ENCODE data around the gene WIZ.
"Not testable (repeated sequence)": the region's sequence is repeated elsewhere in the genome, so short reads cannot be mapped to it uniquely, and the experiment has no call there.

WIZ gene

GRCh38 chr19:15473821-15474220 lies 24.1 kb upstream of the WIZ start:
- H3K27ac ChIP-seq (ENCODE audit: insufficient read depth in 1 of 2, low read depth in 1 of 2, low read length in 2 of 2, poor library complexity in 1 of 2, severe bottlenecking in 2 of 2); H3K36me3 ChIP-seq (ENCODE audit: control insufficient read depth in 4 of 4, insufficient read depth in 4 of 4, low read length in 3 of 4); DNase-seq; H3K9me3 ChIP-seq (ENCODE audit: control extremely low read depth in 1 of 5, control insufficient read depth in 4 of 5, insufficient read depth in 2 of 5, low read depth in 1 of 5, low read length in 4 of 5); H3K4me3 ChIP-seq (ENCODE audit: control insufficient read depth in 1 of 7, extremely low read depth in 1 of 7, insufficient read depth in 4 of 7, low read depth in 2 of 7, low read length in 6 of 7); POLR2A ChIA-PET; H3K27me3 ChIP-seq (replicated peaks in 2 of 5; ENCODE audit: control insufficient read depth in 4 of 5, insufficient read depth in 5 of 5, low read length in 4 of 5): not testable (repeated sequence)
- WGBS (ENCODE audit: insufficient coverage): no CpG with 5 or more reads among the region's 4 CpGs
- peaks cover 0 to 27% (median 21%) of the 10 kb centered on the region in 4 experiments for H3K4me1 ChIP-seq (ENCODE audit: control extremely low read depth in 1 of 4, control insufficient read depth in 4 of 4, insufficient read depth in 4 of 4, low read length in 3 of 4)
- CTCF ChIA-PET: interaction anchor here (1.1 to 8.8 kb wide), 2 partner anchors 10 to 79 kb away, joined by 3 to 76 read pairs; partner anchors contain the start of gene RASAL3

DNA sequence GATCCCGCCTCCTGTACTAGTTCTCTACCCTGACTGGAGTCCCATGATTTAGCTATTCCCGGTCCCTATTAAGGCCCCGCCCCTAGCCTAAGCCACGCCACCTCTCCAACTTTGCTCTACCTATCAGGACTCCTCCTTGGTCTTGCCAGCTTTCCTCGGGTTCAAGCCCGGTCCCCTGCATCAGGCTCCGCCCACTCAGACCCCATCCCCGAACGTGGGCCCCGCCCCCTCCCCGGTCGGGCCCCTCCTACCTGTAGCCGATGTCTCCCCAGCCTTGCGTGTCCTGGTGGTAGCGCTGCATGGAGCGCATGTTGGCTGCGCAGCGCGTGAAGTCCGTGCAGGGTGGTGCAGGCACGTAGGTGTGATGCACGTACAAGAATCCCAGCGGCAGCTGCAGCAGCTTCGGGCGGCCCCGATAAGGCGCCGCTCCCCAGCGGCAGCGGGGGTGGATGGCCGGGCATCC lies 21.9 kb upstream of the WIZ start:
- no peaks in the 10 kb centered on the region for H3K36me3 ChIP-seq (ENCODE audit: control insufficient read depth in 4 of 4, insufficient read depth in 4 of 4, low read length in 3 of 4)
- peaks cover 4 to 46% (median 41%) of the 10 kb centered on the region in 4 experiments for H3K4me1 ChIP-seq (ENCODE audit: control extremely low read depth in 1 of 4, control insufficient read depth in 4 of 4, insufficient read depth in 4 of 4, low read length in 3 of 4)
- no peak overlapping the region for H3K4me3 ChIP-seq (ENCODE audit: control insufficient read depth in 1 of 7, extremely low read depth in 1 of 7, insufficient read depth in 4 of 7, low read depth in 2 of 7, low read length in 6 of 7)
- peaks cover 0 to 8% (median 4%) of the 10 kb centered on the region in 5 experiments for H3K9me3 ChIP-seq (ENCODE audit: control extremely low read depth in 1 of 5, control insufficient read depth in 4 of 5, insufficient read depth in 2 of 5, low read depth in 1 of 5, low read length in 4 of 5)
- DNase-seq: no peak
- ChIA-PET CTCF (interaction anchor here (0.9 to 3.5 kb wide), 2 partner anchors 8 to 84 kb away, joined by 3 to 15 read pairs; partner anchors contain the start of gene PGLYRP2), POLR2A (no interaction called here)
- no peak overlapping the region for H3K27ac ChIP-seq (ENCODE audit: insufficient read depth in 1 of 2, low read depth in 1 of 2, low read length in 2 of 2, poor library complexity in 1 of 2, severe bottlenecking in 2 of 2)
- WGBS (ENCODE audit: insufficient coverage): 81% methylated on average over 28 of the region's 31 CpGs
- H3K27me3 ChIP-seq (replicated peaks in 2 of 5; ENCODE audit: control insufficient read depth in 4 of 5, insufficient read depth in 5 of 5, low read length in 4 of 5): no peaks in the 10 kb centered on the region

GRCh38 chr19:15469513-15470297 lies 19.9 kb upstream of the WIZ start:
- Histone ChIP-seq H3K27ac (ENCODE audit: insufficient read depth in 1 of 2, low read depth in 1 of 2, low read length in 2 of 2, poor library complexity in 1 of 2, severe bottlenecking in 2 of 2) (no peak overlapping the region), H3K4me3 (ENCODE audit: control insufficient read depth in 1 of 7, extremely low read depth in 1 of 7, insufficient read depth in 4 of 7, low read depth in 2 of 7, low read length in 6 of 7) (peak overlapping the region; percentile 40 to 80 (median 55)), H3K4me1 (ENCODE audit: control extremely low read depth in 1 of 4, control insufficient read depth in 4 of 4, insufficient read depth in 4 of 4, low read length in 3 of 4) (peaks cover 15 to 55% (median 51%) of the 10 kb centered on the region in 4 experiments), H3K36me3 (ENCODE audit: control insufficient read depth in 4 of 4, insufficient read depth in 4 of 4, low read length in 3 of 4) (no peaks in the 10 kb centered on the region), H3K27me3 (replicated peaks in 2 of 5; ENCODE audit: control insufficient read depth in 4 of 5, insufficient read depth in 5 of 5, low read length in 4 of 5) (no peaks in the 10 kb centered on the region), H3K9me3 (ENCODE audit: control extremely low read depth in 1 of 5, control insufficient read depth in 4 of 5, insufficient read depth in 2 of 5, low read depth in 1 of 5, low read length in 4 of 5) (no peaks in the 10 kb centered on the region)
- under 1% methylated on average over 62 of the region's 65 CpGs for WGBS (ENCODE audit: insufficient coverage)
- ChIA-PET POLR2A (interaction anchor here (0.6 to 2.5 kb wide), 6 partner anchors 10 to 1577 kb away, joined by 3 to 8 read pairs (median 4); partner anchors contain the start of gene AKAP8L), CTCF (interaction anchor here (0.7 to 3.5 kb wide), 8 partner anchors 10 to 86 kb away, joined by 3 to 15 read pairs (median 5); partner anchors contain the start of gene PGLYRP2)
- peak; percentile 68 to 89 (median 88) for DNase-seq

- H3K4me1 ChIP-seq (ENCODE audit: control extremely low read depth in 1 of 4, control insufficient read depth in 4 of 4, insufficient read depth in 4 of 4, low read length in 3 of 4): peaks cover 17 to 60% (median 57%) of the 10 kb centered on the region in 4 experiments
- CTCF ChIA-PET: interaction anchor here (1.4 to 3.5 kb wide), 8 partner anchors 9 to 92 kb away, joined by 4 to 15 read pairs (median 5); partner anchors contain the start of gene PGLYRP2
- peak in 1 of 3 donors; percentile 16 for DNase-seq
- POLR2A ChIA-PET: interaction anchor here (0.5 to 2.5 kb wide), 5 partner anchors 10 to 50 kb away, joined by 3 to 8 read pairs (median 4); partner anchors contain the start of gene AKAP8L
- no peaks in the 10 kb centered on the region for H3K9me3 ChIP-seq (ENCODE audit: control extremely low read depth in 1 of 5, control insufficient read depth in 4 of 5, insufficient read depth in 2 of 5, low read depth in 1 of 5, low read length in 4 of 5)
- no peak overlapping the region for H3K27ac ChIP-seq (ENCODE audit: insufficient read depth in 1 of 2, low read depth in 1 of 2, low read length in 2 of 2, poor library complexity in 1 of 2, severe bottlenecking in 2 of 2)
- no peaks in the 10 kb centered on the region for H3K36me3 ChIP-seq (ENCODE audit: control insufficient read depth in 4 of 4, insufficient read depth in 4 of 4, low read length in 3 of 4)
- H3K4me3 ChIP-seq (ENCODE audit: control insufficient read depth in 1 of 7, extremely low read depth in 1 of 7, insufficient read depth in 4 of 7, low read depth in 2 of 7, low read length in 6 of 7): peak overlapping the region in 5 of 7 experiments; percentile 5 to 80 (median 70)
- WGBS (ENCODE audit: insufficient coverage): 43% methylated on average over 12 of the region's 12 CpGs
- H3K27me3 ChIP-seq (replicated peaks in 2 of 5; ENCODE audit: control insufficient read depth in 4 of 5, insufficient read depth in 5 of 5, low read length in 4 of 5): no peaks in the 10 kb centered on the region
These were observed 19.1 kb upstream of the WIZ start for GRCh38 chr19:15468675-15469512.

GRCh38 chr19:15467734-15468214 lies 18.0 kb upstream of the WIZ start:
- Histone ChIP-seq H3K4me3 (ENCODE audit: control insufficient read depth in 1 of 7, extremely low read depth in 1 of 7, insufficient read depth in 4 of 7, low read depth in 2 of 7, low read length in 6 of 7) (no peak overlapping the region), H3K27ac (ENCODE audit: insufficient read depth in 1 of 2, low read depth in 1 of 2, low read length in 2 of 2, poor library complexity in 1 of 2, severe bottlenecking in 2 of 2) (no peak overlapping the region), H3K9me3 (ENCODE audit: control extremely low read depth in 1 of 5, control insufficient read depth in 4 of 5, insufficient read depth in 2 of 5, low read depth in 1 of 5, low read length in 4 of 5) (no peaks in the 10 kb centered on the region), H3K27me3 (replicated peaks in 2 of 5; ENCODE audit: control insufficient read depth in 4 of 5, insufficient read depth in 5 of 5, low read length in 4 of 5) (no peaks in the 10 kb centered on the region), H3K4me1 (ENCODE audit: control extremely low read depth in 1 of 4, control insufficient read depth in 4 of 4, insufficient read depth in 4 of 4, low read length in 3 of 4) (peaks cover 24 to 71% (median 68%) of the 10 kb centered on the region in 4 experiments), H3K36me3 (ENCODE audit: control insufficient read depth in 4 of 4, insufficient read depth in 4 of 4, low read length in 3 of 4) (no peaks in the 10 kb centered on the region)
- DNase-seq: peak in 1 of 3 donors; percentile 19
- POLR2A ChIA-PET: interaction anchor here (1.2 to 2.4 kb wide), 5 partner anchors 9 to 49 kb away, joined by 4 to 16 read pairs (median 5); partner anchors contain the start of gene AKAP8L
- 78% methylated on average over 6 of the region's 6 CpGs for WGBS (ENCODE audit: insufficient coverage)
- CTCF ChIA-PET: interaction anchor here (0.8 to 5.6 kb wide), 13 partner anchors 8 to 93 kb away, joined by 3 to 29 read pairs (median 4); partner anchors contain the start of genes AKAP8L and PGLYRP2

GRCh38 chr19:15466851-15467733 lies 17.3 kb upstream of the WIZ start:
- DNase-seq: peak; percentile 88 to 98 (median 96)
- WGBS (ENCODE audit: insufficient coverage): 9% methylated on average over 7 of the region's 8 CpGs
- ChIA-PET POLR2A (interaction anchor here (1.0 to 2.4 kb wide), 6 partner anchors 9 to 48 kb away, joined by 3 to 16 read pairs (median 5); partner anchors contain the start of gene AKAP8L), CTCF (interaction anchor here (0.6 to 5.6 kb wide), 17 partner anchors 9 to 257 kb away, joined by 3 to 29 read pairs (median 4); partner anchors contain the start of genes AKAP8L and PGLYRP2)
- Histone ChIP-seq H3K27me3 (replicated peaks in 2 of 5; ENCODE audit: control insufficient read depth in 4 of 5, insufficient read depth in 5 of 5, low read length in 4 of 5) (no peaks in the 10 kb centered on the region), H3K4me1 (ENCODE audit: control extremely low read depth in 1 of 4, control insufficient read depth in 4 of 4, insufficient read depth in 4 of 4, low read length in 3 of 4) (peaks cover 25 to 77% (median 75%) of the 10 kb centered on the region in 4 experiments), H3K4me3 (ENCODE audit: control insufficient read depth in 1 of 7, extremely low read depth in 1 of 7, insufficient read depth in 4 of 7, low read depth in 2 of 7, low read length in 6 of 7) (peak overlapping the region in 2 of 7 experiments; percentile 11 to 36), H3K9me3 (ENCODE audit: control extremely low read depth in 1 of 5, control insufficient read depth in 4 of 5, insufficient read depth in 2 of 5, low read depth in 1 of 5, low read length in 4 of 5) (no peaks in the 10 kb centered on the region), H3K36me3 (ENCODE audit: control insufficient read depth in 4 of 4, insufficient read depth in 4 of 4, low read length in 3 of 4) (no peaks in the 10 kb centered on the region), H3K27ac (ENCODE audit: insufficient read depth in 1 of 2, low read depth in 1 of 2, low read length in 2 of 2, poor library complexity in 1 of 2, severe bottlenecking in 2 of 2) (peak overlapping the region in 1 of 2 experiments; percentile 47)

Measured in common myeloid progenitor, CD34-positive (primary cell).